NCI-H748 treated with DMSO at 0.1 percent for 48 hours (cell line): ENCODE results near the gene C6orf62.
"Not testable (repeated sequence)": the region's sequence is repeated elsewhere in the genome, so short reads cannot be mapped to it uniquely, and the experiment has no call there.

ENCODE experiments used
- DNase-seq: peaks from one replicate; lab custom pipeline; 2025; lab: John Stamatoyannopoulos, UW

Gene C6orf62

DNA sequence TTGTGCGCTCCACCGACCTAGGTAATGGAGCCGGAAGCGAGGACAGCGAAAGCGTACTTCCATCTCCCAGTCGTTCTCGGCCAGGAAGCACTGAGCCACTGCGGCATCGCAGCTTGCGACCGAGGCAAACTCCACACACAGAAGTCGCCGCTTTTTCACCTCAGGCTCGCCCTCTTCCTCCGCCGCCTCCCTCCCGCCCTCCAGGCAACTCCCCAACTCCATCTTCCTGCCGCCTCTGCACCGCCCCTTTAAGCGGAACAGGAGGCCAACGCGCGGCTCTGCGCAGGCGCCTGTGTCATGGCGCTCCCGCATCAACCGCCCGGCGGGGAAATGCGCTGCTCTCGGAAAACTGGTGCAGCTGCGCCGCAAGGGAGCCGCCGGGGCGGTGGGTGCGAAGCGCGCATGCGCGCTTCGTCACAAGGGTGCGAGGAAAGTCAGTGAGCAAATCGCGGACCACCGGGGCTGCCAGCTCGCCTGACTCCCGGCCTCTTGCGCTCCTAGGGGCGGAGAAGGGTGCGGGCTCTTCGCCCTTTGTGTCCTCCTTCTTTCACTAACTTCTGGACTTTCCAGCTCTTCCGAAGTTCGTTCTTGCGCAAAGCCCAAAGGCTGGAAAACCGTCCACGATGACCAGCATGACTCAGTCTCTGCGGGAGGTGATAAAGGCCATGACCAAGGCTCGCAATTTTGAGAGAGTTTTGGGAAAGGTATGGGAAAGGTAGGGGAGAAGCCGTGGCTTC is 52.1 kb downstream of the C6orf62 start, which contains the start of the genes ACOT13 and TDP2:
Gene ACOT13 (plus strand): TSS at position 437 of the 737 bp plus-strand sequence. CDS start 187 bp downstream, at position 624.
Gene TDP2 (minus strand): TSS at position 259 of the 737 bp plus-strand sequence. CDS start 37 bp downstream, at position 222.
- peak; percentile 84 for DNase-seq

DNA sequence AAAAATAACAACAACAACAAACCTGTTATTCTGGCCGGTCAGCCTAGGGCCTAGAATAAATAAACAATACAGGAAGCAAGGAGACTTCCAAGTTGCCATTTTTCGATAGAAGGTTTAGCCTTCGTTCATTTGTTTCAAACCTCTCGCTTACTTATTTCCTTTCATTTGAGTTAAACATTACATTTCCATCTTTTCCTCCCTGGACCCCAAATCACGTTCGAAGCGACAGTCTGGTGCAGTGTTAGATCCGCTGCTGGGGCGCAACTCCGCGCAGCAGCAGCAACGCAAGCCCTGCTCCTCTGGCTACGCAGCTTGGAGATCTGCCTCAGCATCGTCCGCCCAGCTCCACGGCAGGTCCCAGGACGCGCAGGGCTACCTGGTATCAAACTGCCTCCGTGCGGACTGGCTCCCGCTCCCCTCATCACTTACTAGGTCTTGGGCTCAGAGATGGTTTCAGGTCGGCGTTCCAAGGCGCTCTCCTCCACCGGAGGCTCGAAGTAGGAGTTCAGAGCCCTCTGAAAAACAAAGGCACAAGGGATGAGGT is 52.8 kb downstream of the C6orf62 start:
- no peak for DNase-seq

DNA sequence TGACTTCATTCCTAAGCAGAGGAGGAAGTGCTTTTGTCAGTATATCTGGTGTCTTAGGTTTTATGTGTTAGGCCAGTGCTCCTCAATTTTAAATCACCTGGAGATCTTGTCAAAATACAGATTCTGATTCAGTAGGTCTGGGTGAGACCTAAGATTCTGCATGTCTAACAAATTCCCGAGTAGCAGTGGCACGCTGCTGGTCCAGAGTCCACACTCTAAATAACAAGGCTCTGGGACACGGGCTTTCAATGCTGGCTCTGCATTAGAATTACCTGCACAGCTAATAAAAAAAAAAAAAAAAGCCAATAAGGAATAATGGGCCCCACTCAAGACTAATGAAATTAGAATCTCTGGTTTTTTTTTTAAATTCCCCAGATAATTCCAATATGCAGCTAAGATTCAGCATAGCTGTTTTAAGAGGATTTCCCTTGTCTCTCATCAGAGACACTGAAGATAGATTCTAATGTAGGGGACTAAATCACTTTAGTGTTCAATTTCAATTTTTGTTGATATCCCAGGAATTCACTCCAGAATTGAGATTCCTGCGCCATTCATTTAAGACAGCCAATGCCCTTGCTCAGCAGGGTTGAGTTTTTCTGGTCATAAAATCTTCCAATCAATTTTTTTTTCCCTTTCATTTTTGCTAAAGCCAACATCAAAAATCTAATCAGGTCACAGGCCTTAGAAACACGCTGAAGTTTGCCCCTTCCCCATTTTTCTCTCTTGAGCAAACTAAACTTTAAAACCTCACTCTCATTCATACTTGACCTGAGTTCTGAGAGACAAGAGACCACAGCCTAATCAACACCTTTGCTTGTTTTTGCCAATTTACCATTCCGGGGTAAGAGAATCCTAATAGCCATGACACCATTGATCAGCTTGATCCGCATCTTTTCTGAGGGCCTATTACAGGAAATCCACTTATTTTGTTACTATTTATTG is 54.6 kb downstream of the C6orf62 start:
- no peak for DNase-seq

DNA sequence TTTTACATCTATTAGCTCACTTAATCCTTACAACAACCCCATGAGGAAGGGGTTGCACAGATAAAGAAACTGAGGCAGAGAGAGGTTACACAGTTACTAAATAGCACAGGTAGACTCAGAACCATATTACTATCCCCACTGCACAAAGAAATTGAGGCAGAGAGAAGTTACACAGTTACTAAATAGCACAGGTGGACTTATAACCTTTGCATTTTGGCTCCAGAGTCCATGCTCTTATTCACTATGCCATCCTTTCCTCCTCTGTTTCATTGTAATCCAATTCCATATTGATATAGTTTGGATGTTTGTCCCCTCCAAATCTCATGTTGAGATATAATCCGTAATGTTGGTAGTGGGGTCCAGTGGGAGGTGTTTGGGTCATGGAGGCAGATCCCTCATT is 55.8 kb downstream of the C6orf62 start:
- DNase-seq: no peak

DNA sequence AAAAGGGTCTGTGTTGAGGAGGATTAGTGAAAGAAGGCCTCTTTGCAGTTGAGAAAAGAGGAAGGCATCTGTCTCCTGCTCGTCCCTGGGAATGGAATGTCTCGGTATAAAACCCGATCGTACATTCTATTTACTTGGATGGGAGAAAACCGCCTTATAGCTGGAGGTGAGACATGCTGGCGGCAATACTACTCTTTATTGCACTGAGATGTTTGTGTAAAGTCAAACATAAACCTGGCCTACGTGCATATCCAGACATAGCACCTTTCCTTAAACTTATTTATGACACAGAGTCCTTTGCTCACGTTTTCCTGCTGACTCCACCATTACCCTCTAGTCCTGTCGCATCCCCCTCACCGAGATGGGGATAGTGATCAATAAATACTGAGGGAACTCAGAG is 56.7 kb downstream of the C6orf62 start:
- no peak for DNase-seq

DNA sequence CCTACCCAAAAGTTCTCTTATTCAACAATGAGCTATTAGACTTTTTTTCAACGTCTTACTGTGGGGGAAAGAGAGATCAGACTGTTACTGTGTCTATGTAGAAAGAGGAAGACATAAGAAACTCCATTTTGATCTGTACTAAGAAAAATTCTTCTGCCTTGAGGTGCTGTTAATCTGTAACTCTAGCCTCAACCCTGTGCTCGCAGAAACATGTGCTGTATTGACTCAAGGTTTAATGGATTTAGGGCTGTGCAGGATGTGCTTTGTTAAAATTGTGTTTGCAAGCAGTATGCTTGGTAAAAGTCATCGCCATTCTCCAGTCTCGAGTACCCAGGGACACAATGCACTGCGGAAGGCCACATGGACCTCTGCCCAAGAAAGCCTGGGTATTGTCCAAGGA is 57.2 kb downstream of the C6orf62 start:
- DNase-seq: not testable (repeated sequence)

DNA sequence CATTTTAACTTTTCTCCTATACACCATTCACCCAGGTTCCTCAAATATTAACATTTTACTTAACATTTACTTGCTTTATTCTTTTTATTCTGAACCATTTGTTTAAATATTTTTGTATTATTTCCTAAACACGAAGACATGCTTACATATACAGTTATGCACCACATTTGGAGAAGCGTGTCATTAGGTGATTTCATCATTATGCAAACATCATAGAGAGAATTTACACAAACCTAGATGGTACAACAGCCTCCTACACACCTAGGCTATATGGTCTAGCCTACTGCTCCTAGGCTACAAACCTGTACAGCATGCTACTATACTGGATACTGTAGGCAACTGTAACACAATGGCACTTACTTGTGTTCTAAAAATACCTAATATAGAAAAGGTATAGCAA is 58.8 kb downstream of the C6orf62 start:
- DNase-seq: no peak

DNA sequence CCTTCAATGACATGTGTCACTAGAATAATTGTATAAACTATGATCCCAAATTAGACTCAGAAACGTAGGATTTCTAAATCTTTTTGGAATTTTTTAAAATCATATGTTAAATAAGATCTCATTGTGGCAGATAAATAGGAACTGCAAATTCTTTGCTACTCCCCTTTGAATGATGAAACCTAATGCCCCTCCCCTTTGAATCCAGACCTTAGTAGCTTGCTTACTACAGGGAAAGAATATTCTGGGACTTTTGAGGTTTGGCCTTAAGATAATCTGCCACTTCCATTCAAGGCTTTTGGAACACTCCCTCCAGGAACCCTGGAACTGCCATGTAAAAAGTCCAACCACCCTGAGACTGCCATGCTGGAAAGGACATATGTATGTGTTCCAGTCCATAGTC is 59.4 kb downstream of the C6orf62 start:
- no peak for DNase-seq

DNA sequence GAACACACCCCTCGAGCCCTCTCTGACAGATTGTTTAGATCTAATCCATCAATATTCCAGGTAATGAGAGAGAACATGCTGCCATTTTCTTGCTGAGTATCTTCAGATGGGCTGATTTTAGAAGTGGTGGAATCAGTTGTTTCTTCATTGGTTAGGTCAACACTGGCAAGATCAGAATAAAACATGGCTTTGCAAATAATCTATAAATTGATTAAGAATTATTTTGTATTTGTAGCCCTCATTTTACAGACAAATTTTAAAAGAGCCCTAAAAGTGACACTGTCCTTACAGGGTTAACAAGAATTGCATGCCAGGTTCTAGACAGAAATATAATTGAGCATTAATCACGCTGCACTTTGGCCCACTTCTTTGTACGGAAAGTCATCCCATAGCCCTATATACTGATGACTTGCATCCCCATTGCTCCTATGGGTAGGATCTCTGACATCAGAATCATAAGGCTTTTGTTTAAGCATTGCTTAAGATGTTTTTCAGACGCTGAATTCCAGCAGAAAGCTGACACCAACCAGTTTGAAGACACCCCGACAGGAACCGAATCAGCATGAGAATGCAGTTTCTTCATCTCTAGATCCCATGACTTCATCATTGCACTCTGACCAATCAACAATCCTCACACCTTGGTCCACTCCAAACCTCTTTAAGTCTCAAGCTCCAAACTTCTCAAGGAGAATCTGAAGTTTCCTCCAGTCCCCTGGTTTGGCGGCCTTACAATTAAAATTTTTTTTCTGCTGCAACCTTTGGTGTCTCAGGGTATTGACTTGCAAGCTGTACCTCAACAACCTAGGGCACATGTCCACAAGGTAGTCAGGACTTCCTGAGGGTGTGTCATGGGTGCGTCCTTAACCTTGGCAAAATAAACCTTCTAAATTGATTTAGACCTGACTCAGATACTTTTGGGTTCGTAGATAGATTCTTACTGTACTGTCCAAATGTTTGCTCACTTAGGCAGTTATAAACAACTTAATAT is 60.1 kb downstream of the C6orf62 start:
- no peak for DNase-seq

DNA sequence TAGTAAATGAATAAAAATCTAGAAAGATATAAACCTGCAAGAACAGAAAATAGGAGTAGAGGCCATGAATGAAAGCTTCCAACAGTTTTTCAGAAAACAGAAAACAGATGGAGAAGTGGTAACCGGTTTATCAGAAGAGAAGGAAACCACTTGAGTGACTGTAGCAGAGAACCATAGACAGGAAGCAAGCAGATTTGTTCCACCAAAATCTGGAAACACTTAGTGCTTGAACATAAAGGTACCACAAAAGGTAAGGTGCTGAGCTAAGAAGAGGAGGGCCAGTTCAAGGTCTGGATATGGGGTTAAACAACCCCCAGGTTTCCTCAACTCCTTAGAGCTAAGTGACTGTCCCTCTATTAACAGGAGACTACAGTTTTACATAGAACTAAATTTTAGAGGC is 63.7 kb downstream of the C6orf62 start:
- DNase-seq: no peak
